Breast epithelium (tissue), 4 donors: ENCODE measurements around the gene GGT5. TPM values are rescaled to one million over a fixed set of nuclear protein-coding genes. Genes with fewer than 3 reads are reported as not detected.
"Not testable (repeated sequence)": the region's sequence is repeated elsewhere in the genome, so short reads cannot be mapped to it uniquely, and the experiment has no call there.

Experiments used
- DNase-seq, 2 donors: peaks; one replicate each; pipeline ENCODE4 v3.0.0-alpha.2; 2019; ENCODE audit warnings: low spot score in 2 of 2
- H3K27ac ChIP-seq, 2 donors: fragments of 200-600 bp; sonication (generic) in 1 of 2; one replicate each; pipeline ENCODE4 v1.5.1; 2016 to 2019; ENCODE audit warnings: mild to moderate bottlenecking in 1 of 2
- H3K27me3 ChIP-seq, 2 donors: fragments of 200-600 bp; sonication (generic) in 1 of 2; one replicate each; pipeline versions ENCODE4 v1.5.1 to v1.6.0; 2017 to 2019; ENCODE audit warnings: control low read depth in 1 of 2, mild to moderate bottlenecking in 1 of 2
- H3K36me3 ChIP-seq: fragments of 200-600 bp; one replicate; pipeline ENCODE4 v1.5.1; 2019
- H3K4me1 ChIP-seq, 2 donors: fragments of 200-600 bp; sonication (generic); one replicate each; pipeline ENCODE4 v1.5.1; 2016 to 2019; ENCODE audit warnings: control low read depth in 1 of 2
- H3K4me3 ChIP-seq, 3 donors: fragments of 200-600 bp; sonication (generic); 1 replicate in 2 of 3; 2 replicates in 1 of 3; pipeline ENCODE4 v1.5.1; 2016 to 2019; ENCODE audit warnings: mild to moderate bottlenecking in 3 of 3, moderate library complexity in 2 of 3
- H3K9me3 ChIP-seq, 2 donors: fragments of 200-600 bp; sonication (generic) in 1 of 2; one replicate each; pipeline ENCODE4 v1.5.1; 2016 to 2019; ENCODE audit warnings: control low read depth in 1 of 2
- CTCF ChIP-seq, 3 donors: fragments of 450-650 bp; IDR thresholded peaks; one replicate each; pipeline ENCODE4 v1.5.1; 2016 to 2017; ENCODE audit warnings: antibody characterized with exemption in 3 of 3, mild to moderate bottlenecking in 3 of 3, moderate library complexity in 3 of 3
- POLR2A ChIP-seq: fragments of 450-650 bp; IDR thresholded peaks from one replicate; pipeline ENCODE4 v1.6.1; 2016; ENCODE audit warnings: antibody characterized with exemption, mild to moderate bottlenecking, moderate library complexity
- POLR2AphosphoS5 ChIP-seq, 3 donors: sonication (generic); formaldehyde crosslinking; IDR thresholded peaks; one replicate each; pipeline ENCODE4 v1.6.1; 2017; ENCODE audit warnings: antibody characterized with exemption in 3 of 3
- intact Hi-C: fragments of 100-400 bp; cut with DNase I; formaldehyde crosslinking; loops from one replicate; pipeline ENCODE4 v1.15.1; 2023; ENCODE audit warnings: low total_unique reads
- total RNA-seq, 3 donors: library from RNA; depleted of rRNA; stranded (reverse); fragments of >200 nt; gene quantifications; one replicate each; pipeline ENCODE4 v1.1.0, GENCODE V29; 2016

Gene GGT5
- total RNA-seq, 3 donors from 2014 or later: 27.1 to 114 (median 61.0) TPM

DNA sequence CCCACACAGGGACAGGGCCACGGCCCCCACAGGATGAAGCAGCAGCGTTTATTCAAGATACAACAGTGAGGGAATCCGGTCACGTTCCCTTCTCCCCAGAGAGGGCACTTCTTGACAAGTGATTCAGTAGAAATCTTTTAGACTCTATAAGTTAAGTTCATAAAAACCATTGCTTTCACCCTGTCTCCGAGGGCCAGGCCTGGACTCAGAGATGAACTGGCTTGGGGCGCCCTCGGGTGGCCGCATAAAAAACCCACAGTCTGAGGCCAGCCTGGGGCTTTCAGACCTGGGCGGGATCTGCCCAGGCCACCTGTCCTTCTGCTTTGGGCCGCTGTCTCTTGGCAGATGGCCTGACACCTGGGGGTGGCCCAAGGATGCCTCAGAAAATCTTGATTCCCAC lies 14.6 kb upstream of the GGT5 start:
- H3K9me3 ChIP-seq, H3K27me3 ChIP-seq, H3K36me3 ChIP-seq, H3K4me1 ChIP-seq, H3K4me3 ChIP-seq, intact Hi-C loops, DNase-seq: not testable (repeated sequence)
- H3K27ac ChIP-seq: peak overlapping the region in 1 of 2 donors; percentile 54
- TF ChIP-seq CTCF (IDR thresholded peaks at IDR 0.05): peak in 2 of 3 donors; percentile 46 to 50

DNA sequence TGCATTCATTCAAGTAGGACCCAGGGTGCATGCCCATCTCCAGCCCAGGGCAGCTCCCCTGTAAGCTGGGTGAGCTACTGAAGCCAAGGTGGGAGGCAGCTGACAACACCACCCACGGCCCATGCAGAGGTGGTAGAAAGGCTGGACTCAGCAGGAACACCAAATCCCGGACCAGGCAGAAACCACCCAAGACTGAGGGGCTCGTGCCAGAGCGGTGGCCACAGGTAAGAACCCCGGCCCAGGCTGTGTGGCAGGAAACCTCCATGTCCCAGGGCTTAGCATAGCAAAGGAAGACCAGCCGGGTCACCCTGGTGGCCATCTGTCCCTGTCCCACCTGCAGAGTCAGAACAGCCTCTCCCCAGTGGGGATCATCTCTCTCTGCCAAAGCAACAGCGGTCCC lies 11.9 kb upstream of the GGT5 start:
- H3K36me3 ChIP-seq, intact Hi-C loops, H3K4me1 ChIP-seq, H3K4me3 ChIP-seq, H3K27ac ChIP-seq, H3K27me3 ChIP-seq, DNase-seq, H3K9me3 ChIP-seq: not testable (repeated sequence)

DNA sequence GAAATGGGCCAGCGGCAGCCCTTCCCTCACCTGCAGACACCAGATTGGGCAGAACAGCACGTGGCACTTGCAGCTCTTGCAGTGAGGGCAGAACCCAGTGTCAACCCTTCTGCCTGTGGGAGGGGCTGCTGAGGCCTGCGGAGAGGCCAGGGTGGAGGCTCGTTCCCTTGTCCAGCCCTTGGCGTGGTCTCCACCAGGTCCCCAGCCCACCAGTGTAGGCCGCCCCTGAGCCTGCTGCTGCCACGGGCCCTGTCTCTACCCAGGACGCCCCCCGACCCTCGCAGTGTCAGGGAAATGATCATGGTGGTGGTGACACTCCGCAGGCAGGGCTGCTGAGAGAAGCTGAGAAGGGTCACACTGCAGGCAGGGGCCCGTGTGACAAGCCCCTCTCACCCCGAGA lies 11.3 kb upstream of the GGT5 start:
- H3K27me3 ChIP-seq, intact Hi-C loops, H3K36me3 ChIP-seq, DNase-seq, H3K4me3 ChIP-seq, H3K27ac ChIP-seq, H3K4me1 ChIP-seq, H3K9me3 ChIP-seq: not testable (repeated sequence)

- H3K27me3 ChIP-seq, H3K9me3 ChIP-seq, intact Hi-C loops, H3K4me3 ChIP-seq, H3K36me3 ChIP-seq, H3K27ac ChIP-seq, H3K4me1 ChIP-seq: not testable (repeated sequence)
- peak in 1 of 2 donors; percentile 11 for DNase-seq
Observed at GRCh38 chr22:24253126-24253525, 8.2 kb upstream of the GGT5 start.

DNA sequence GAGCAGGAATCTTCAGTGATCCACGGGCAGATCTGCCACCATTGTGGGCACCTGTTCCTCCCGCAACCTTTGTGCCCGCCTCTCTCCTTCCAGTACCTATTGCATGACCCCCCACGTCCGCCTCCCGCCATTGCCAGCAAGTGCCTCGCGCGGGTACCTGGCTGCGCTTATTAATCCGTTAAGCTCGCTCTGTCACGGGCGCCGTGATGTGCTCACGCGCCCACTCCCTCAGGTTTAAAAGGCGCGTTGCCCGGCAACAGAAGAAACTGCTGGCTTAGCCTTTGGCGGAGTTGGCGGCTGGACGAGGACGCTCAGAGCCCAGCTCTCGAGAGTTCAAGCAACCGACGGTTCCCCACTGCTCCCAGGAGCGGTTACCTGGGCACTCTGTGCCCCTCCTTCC lies 6.4 kb upstream of the GGT5 start:
- H3K36me3 ChIP-seq, H3K9me3 ChIP-seq, H3K27me3 ChIP-seq, DNase-seq, H3K4me3 ChIP-seq, H3K4me1 ChIP-seq, H3K27ac ChIP-seq, intact Hi-C loops: not testable (repeated sequence)

DNA sequence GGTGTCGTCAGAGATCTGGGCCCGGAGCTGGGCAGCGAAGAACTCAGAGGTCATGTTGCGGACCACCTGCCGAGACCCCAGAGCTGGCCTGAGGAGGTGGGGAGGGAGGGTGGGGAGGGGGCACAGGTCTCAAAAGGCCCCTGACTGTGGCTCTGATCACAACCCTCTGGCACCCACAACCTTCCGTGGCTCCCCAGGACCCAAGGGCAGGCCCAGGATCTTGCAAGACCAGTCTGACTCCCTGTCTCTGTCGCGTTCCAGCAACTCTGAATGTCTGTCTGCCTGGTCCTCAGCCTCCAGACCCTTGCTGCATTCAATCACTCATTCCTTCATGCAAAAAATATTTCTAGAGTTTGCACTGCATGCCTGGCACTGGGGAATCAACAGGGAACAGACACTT lies 4.5 kb upstream of the GGT5 start:
- intact Hi-C loops: loop anchor here (5.0 kb wide), 1 partner anchor 52 kb away; no protein-coding TSS in a partner anchor

DNA sequence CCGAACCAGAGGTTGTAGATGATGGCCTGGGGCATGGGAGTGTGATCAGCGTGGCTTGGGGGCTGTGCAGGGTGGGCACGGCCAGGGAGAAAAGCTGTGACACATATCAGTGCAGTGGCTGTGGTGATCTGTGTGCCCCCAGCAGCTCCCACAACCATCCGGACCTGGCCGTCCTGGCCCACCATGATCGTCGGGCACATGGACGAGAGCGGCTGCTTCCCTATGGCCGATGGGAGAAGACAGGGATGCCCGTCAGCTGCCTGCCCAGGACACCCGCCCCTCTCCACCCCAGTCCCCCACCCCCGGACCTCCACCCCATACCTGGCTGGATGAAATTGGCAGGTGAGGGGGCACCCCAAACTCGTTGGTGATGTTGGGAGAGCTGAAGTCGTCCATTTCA lies 3.7 kb upstream of the GGT5 start:
- not testable (repeated sequence) for H3K9me3 ChIP-seq, H3K27me3 ChIP-seq, DNase-seq, H3K4me3 ChIP-seq, H3K36me3 ChIP-seq
- H3K27ac ChIP-seq: peak overlapping the region in 1 of 2 donors; percentile 94
- intact Hi-C loops: loop anchor here (5.0 kb wide), 1 partner anchor 51 kb away; no protein-coding TSS in a partner anchor
- peaks cover 10 to 14% of the 10 kb centered on the region in 2 donors for H3K4me1 ChIP-seq

More for the DNA sequence above, 4.5 kb upstream of the GGT5 start:
- peak overlapping the region in 1 of 2 donors; percentile 38 for H3K27ac ChIP-seq
- H3K4me1 ChIP-seq: peaks cover 10% of the 10 kb centered on the region in 2 donors
- not testable (repeated sequence) for H3K4me3 ChIP-seq, H3K27me3 ChIP-seq, DNase-seq, H3K9me3 ChIP-seq, H3K36me3 ChIP-seq

DNA sequence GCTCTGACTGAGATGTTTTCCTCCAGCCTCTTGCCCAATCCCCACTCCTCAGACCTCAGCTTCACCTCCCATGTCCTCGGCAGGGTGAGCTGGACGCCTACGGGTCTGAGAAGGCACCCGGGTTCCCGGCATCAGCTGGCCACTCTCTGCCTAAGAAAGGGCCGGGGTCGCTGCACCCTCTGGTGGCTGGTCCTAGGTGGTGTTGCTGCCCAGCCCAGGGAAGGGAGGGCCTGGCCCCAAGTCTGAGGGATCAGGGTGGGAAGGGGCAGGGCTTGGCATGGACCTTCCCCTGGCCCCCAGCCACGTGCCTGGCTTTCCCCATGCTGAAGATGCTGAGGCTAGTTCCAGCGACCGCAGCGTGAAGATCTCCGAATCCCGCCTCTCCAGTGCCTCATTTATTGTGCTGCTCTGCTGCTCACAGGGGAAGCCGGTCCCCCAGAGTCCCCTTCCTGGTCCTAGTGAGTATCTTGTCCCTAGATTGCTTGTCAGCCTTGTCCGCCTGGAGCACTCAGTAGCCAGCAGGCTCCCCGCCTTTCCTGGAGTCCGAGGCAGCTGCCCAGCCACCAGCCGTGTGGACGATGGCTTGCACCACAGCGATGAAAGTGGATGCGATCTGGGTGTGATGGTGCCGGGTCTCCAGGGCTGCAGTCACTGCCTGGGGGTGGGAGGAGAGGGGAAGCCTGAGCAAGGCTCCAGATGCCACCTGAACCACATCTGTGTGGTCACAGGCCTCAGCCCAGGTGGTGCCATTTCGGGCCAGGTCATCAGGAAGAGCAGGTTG lies 2.9 kb upstream of the GGT5 start:
- intact Hi-C loops: loop anchor here (5.0 kb wide), 1 partner anchor 50 kb away; no protein-coding TSS in a partner anchor
- Histone ChIP-seq H3K4me3 (peak overlapping the region in 2 of 3 donors; percentile 4 to 49), H3K27me3 (no peaks in the 10 kb centered on the region), H3K27ac (peak overlapping the region; percentile 91 to 94), H3K4me1 (peaks cover 10 to 14% of the 10 kb centered on the region in 2 donors), H3K36me3 (no peaks in the 10 kb centered on the region), H3K9me3 (no peaks in the 10 kb centered on the region)
- DNase-seq: peak; percentile 93 to 98
- TF ChIP-seq POLR2A: no peak
- peak; percentile 85 to 98 (median 98) for TF ChIP-seq POLR2AphosphoS5 (IDR thresholded peaks at IDR 0.05)
- TF ChIP-seq CTCF (IDR thresholded peaks at IDR 0.05): peak; percentile 94 to 99 (median 98)
